DND-41 (cell line): ENCODE measurements around the gene CEP131.

Experiments used
- ATAC-seq: fragments of 200-7000 bp; cut with Tn5 transposase; 3 replicates; pipeline ENCODE4 v1.9.1; 2021; ENCODE audit warnings: low read depth; ENCODE audit not compliant: insufficient read depth
- DNase-seq: peaks from one replicate; pipeline ENCODE4 v3.0.0-alpha.2; 2020
- H2AFZ ChIP-seq: 2 replicates; pipeline ENCODE4 v1.6.0; 2012; ENCODE audit warnings: low read depth, low read length
- H3K27ac ChIP-seq: 2 replicates; pipeline ENCODE4 v1.5.1; 2012; ENCODE audit warnings: low read length, inconsistent platforms
- H3K27me3 ChIP-seq: fragments of 200-600 bp; sonication (generic); 2 replicates; pipeline ENCODE4 v1.6.0; 2012; ENCODE audit warnings: low read length, mild to moderate bottlenecking, inconsistent platforms; ENCODE audit not compliant: insufficient read depth, poor library complexity
- H3K36me3 ChIP-seq: 2 replicates; pipeline ENCODE4 v1.5.1; 2012; ENCODE audit warnings: low read length, inconsistent platforms; ENCODE audit not compliant: insufficient read depth
- H3K4me1 ChIP-seq: 2 replicates; pipeline ENCODE4 v1.5.1; 2012; ENCODE audit warnings: mild to moderate bottlenecking, low read length; ENCODE audit not compliant: insufficient read depth
- H3K4me2 ChIP-seq: 2 replicates; pipeline ENCODE4 v1.6.0; 2012; ENCODE audit warnings: mild to moderate bottlenecking, moderate library complexity, low read length, inconsistent platforms; ENCODE audit not compliant: insufficient read depth
- H3K4me3 ChIP-seq, 2 experiments: fragments of 200-600 bp in 1 of 2; shearing (Covaris generic) in 1 of 2; 2 replicates each; pipeline ENCODE4 v1.5.1; 2012 to 2016; ENCODE audit warnings: inconsistent platforms in 2 of 2, low read length in 2 of 2, mild to moderate bottlenecking in 2 of 2, low read depth in 1 of 2, moderate library complexity in 1 of 2
- H3K79me2 ChIP-seq: 2 replicates; pipeline ENCODE4 v1.6.0; 2012; ENCODE audit warnings: low read length, inconsistent platforms; ENCODE audit not compliant: insufficient read depth
- H3K9ac ChIP-seq: 2 replicates; pipeline ENCODE4 v1.6.0; 2012; ENCODE audit warnings: low read depth, mild to moderate bottlenecking, inconsistent platforms, low read length, moderate library complexity
- H3K9me3 ChIP-seq: 2 replicates; pipeline ENCODE4 v1.5.1; 2012; ENCODE audit warnings: low read length, moderate library complexity, mild to moderate bottlenecking, inconsistent platforms; ENCODE audit not compliant: insufficient read depth, severe bottlenecking
- H4K20me1 ChIP-seq: 2 replicates; pipeline ENCODE4 v1.6.0; 2012; ENCODE audit warnings: low read length; ENCODE audit not compliant: insufficient read depth
- EZH2 ChIP-seq: IDR thresholded peaks from 3 replicates; pipeline ENCODE4 v1.6.1; 2012; ENCODE audit warnings: borderline replicate concordance, low read depth, mild to moderate bottlenecking, moderate library complexity, low read length, inconsistent platforms; ENCODE audit not compliant: severe bottlenecking
- TF ChIP-seq, protein P1 (sequence below): IDR thresholded peaks from 2 replicates; pipeline ENCODE4 v1.5.1; 2012; ENCODE audit warnings: borderline replicate concordance, low read length, moderate library complexity, mild to moderate bottlenecking; ENCODE audit not compliant: poor library complexity, severe bottlenecking; ENCODE audit errors: extremely low read depth

The CEP131 gene

DNA sequence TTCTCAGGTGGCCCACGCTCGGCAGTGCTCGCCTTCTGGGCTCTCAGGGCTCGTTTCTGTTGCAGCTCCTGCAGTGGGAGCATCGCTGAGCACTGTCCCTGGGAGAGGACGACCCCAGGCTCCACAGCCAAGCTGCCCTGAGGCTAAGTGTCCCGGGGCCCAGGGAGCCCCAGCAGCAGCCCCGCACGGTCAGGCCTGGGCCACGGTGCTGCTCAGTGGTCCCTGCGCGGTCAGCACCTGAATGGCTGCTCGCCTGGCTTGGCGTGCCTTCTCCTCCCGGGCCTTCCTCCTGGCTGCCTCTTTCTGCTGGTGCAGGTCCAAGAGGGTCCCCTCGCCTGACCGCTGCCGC is 23.3 kb downstream of the CEP131 start:
- DNase-seq (no peak), ATAC-seq (no peak)
- Histone ChIP-seq H3K79me2 (no peaks in the 10 kb centered on the region), H3K4me3 (no peak overlapping the region), H3K4me1 (no peaks in the 10 kb centered on the region), H3K27me3 (no peaks in the 10 kb centered on the region), H3K9ac (no peak overlapping the region), H4K20me1 (no peaks in the 10 kb centered on the region), H3K27ac (no peak overlapping the region), H3K9me3 (no peaks in the 10 kb centered on the region), H3K4me2 (no peak overlapping the region), H2AFZ (no peak overlapping the region), H3K36me3 (peaks cover 74% of the 10 kb centered on the region)
- no peak for TF ChIP-seq EZH2
- TF ChIP-seq, protein P1, sequence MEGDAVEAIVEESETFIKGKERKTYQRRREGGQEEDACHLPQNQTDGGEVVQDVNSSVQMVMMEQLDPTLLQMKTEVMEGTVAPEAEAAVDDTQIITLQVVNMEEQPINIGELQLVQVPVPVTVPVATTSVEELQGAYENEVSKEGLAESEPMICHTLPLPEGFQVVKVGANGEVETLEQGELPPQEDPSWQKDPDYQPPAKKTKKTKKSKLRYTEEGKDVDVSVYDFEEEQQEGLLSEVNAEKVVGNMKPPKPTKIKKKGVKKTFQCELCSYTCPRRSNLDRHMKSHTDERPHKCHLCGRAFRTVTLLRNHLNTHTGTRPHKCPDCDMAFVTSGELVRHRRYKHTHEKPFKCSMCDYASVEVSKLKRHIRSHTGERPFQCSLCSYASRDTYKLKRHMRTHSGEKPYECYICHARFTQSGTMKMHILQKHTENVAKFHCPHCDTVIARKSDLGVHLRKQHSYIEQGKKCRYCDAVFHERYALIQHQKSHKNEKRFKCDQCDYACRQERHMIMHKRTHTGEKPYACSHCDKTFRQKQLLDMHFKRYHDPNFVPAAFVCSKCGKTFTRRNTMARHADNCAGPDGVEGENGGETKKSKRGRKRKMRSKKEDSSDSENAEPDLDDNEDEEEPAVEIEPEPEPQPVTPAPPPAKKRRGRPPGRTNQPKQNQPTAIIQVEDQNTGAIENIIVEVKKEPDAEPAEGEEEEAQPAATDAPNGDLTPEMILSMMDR: no peak

DNA sequence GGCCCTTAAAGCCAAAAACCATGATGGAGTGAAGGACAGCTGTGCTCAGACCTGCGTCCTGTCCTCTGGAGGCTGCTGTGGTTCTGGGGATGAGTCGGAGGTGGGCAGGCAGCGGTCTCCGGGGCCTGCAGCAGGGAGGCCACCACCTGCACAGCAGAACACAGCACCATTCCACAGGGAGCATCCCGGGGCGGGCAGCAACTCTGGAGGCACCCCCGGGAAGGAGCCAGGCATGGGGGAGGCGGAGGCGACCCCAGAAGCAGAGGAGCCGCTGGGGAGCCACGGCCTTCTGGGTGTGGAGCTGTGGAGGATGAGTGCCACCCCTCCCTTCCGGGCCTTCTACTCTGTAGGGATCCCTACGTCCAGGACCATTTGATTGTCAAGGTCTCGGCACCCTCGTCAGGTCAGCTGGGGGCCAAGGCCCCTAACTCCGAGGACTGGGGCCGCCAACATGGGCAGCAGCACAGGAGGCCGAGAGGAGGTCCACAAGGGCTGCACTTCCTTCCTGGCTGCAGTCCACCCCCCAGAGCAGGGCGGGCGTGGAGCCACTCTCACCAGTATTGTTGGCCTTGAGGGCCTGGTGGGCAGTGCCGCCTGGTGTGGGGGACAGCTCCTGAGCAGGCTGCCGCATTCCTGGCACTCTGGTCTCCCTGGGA is 23.8 kb downstream of the CEP131 start:
- H3K36me3 ChIP-seq: peaks cover 73% of the 10 kb centered on the region
- H2AFZ ChIP-seq: no peak overlapping the region
- no peaks in the 10 kb centered on the region for H3K9me3 ChIP-seq
- H3K4me2 ChIP-seq: no peak overlapping the region
- no peaks in the 10 kb centered on the region for H4K20me1 ChIP-seq
- no peak for TF ChIP-seq EZH2
- TF ChIP-seq, protein P1: no peak
- no peaks in the 10 kb centered on the region for H3K4me1 ChIP-seq
- H3K27me3 ChIP-seq: no peaks in the 10 kb centered on the region
- H3K9ac ChIP-seq: no peak overlapping the region
- no peaks in the 10 kb centered on the region for H3K79me2 ChIP-seq
- no peak for ATAC-seq
- H3K4me3 ChIP-seq: no peak overlapping the region
- no peak overlapping the region for H3K27ac ChIP-seq
- no peak for DNase-seq

DNA sequence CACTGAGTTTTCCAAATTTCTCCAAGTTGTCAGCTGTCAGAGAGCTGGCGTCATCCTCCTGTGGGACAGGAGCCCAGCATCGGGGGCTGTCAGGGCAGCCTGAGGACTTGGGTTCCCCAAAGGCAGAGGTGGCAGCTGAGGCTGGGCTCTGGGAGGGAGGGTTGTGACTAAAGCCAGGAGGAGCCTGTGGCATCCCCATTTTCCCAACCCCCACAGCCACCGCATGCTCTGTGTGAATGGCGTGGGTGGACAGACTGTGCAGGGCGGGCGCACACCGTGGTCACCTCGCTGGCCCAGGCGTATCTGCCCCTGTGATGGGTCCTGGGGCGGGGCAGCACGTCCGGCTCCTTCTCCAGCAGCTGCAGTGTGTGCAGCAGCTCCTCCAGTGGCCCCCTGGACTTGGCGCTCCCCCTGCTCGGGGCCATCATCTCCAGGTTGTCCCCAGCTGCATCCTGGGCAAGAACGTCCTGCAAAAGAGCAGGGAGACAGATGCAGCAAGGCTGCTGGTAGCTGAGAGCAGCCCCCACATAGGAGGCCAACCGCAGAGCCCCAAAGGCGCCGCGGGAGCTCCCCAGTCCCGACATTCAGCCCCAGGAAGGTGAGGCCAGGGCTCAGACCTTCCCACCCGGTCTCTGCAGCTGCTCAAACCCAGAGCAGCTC is 24.8 kb downstream of the CEP131 start:
- DNase-seq (no peak), ATAC-seq (no peak)
- Histone ChIP-seq H3K27ac (no peak overlapping the region), H3K4me2 (no peak overlapping the region), H3K36me3 (peaks cover 66% of the 10 kb centered on the region), H2AFZ (no peak overlapping the region), H3K9me3 (no peaks in the 10 kb centered on the region), H3K4me1 (no peaks in the 10 kb centered on the region), H3K79me2 (no peaks in the 10 kb centered on the region), H4K20me1 (no peaks in the 10 kb centered on the region), H3K9ac (no peak overlapping the region), H3K4me3 (no peak overlapping the region), H3K27me3 (no peaks in the 10 kb centered on the region)
- TF ChIP-seq, protein P1: no peak
- no peak for TF ChIP-seq EZH2
